Aortic smooth muscle cell (primary cell): ENCODE measurements around the gene FMO1. TPM values are rescaled to one million over a fixed set of nuclear protein-coding genes. Genes with fewer than 3 reads are reported as not detected.

Source experiments
- total RNA-seq: library from RNA; depleted of rRNA; stranded (reverse); fragments of >200 nt; gene quantifications from 2 replicates; pipeline ENCODE4 v1.2.3, GENCODE V29; 2014

FMO1 gene, protein sequence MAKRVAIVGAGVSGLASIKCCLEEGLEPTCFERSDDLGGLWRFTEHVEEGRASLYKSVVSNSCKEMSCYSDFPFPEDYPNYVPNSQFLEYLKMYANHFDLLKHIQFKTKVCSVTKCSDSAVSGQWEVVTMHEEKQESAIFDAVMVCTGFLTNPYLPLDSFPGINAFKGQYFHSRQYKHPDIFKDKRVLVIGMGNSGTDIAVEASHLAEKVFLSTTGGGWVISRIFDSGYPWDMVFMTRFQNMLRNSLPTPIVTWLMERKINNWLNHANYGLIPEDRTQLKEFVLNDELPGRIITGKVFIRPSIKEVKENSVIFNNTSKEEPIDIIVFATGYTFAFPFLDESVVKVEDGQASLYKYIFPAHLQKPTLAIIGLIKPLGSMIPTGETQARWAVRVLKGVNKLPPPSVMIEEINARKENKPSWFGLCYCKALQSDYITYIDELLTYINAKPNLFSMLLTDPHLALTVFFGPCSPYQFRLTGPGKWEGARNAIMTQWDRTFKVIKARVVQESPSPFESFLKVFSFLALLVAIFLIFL
- total RNA-seq, result 0.12 TPM in 1 of 2 replicates, not detected in the other

DNA sequence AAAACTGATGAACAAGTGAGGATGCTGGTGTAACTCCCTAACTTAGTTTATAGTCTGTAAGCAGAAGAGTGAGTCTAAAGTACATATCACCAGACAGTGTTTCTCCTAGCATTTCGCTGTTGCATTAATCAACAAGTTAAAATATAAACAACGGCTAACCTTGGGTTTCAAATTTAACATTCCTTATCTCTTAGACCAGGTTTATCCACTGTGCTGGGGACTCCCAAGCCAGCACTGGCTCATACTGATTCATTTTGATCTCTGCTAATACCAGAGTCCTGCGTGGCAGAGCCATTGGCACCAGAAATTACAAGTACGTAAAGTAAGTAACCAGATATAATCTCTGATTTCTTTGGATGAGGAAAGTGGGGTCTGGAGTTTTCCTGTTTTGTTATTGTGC is at the start of gene FMO1:
FMO1 (plus strand) TSS at position 193 of the 400 bp plus-strand sequence. CDS start 9,594 bp downstream, outside the sequence.

GRCh38 chr1:171313835-171314320 is 65.6 kb downstream of the FMO1 start, which contains the start of gene FMO4:
FMO4 (plus strand) TSS chr1:171314183; CDS start chr1:171319826, 5,643 bp downstream.

Other genes starting within 250 kb of the FMO1 start
- gene FMO3, start 157.6 kb upstream of the FMO1 start, total RNA-seq, result 0.37 and 0.79 TPM in 2 replicates
- gene FMO2, start 63.2 kb upstream of the FMO1 start, total RNA-seq, result 0.13 and 0.62 TPM in 2 replicates
- gene FMO4, start 65.7 kb downstream of the FMO1 start, total RNA-seq, result 4.0 and 5.0 TPM in 2 replicates
- gene PRRC2C, start 237.0 kb downstream of the FMO1 start, total RNA-seq, result 47.7 and 57.8 TPM in 2 replicates